Measurements from ENCODE around the gene UFC1.

Gene UFC1

GRCh38 chr1:161172349-161172748 is 18.6 kb downstream of the UFC1 start:
- DNase-seq: no peak

GRCh38 chr1:161172776-161173376 is 19.1 kb downstream of the UFC1 start:
- DNase-seq: no peak

DNA sequence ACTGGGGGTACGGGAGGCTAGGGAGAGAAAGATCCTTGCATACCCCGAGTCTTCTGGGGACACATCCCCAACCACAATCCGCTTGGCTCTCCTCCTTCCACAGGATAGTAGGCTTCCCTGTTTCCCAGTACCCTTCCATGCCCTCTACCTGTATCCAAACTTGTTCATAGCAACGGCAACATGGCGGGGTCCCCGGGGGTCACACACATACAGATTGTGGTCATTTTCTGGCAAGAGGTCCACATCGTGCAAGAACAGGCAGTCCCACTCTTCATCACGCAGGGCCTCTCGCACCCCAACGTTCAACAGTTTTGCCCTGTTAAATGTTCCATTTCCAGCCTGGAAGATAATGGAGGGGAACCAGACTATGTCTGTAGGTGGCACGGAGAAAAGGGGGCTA is 19.9 kb downstream of the UFC1 start:
- no peak for DNase-seq

- no peak for DNase-seq
Measured at GRCh38 chr1:161174911-161175310, 21.1 kb downstream of the UFC1 start.

DNA sequence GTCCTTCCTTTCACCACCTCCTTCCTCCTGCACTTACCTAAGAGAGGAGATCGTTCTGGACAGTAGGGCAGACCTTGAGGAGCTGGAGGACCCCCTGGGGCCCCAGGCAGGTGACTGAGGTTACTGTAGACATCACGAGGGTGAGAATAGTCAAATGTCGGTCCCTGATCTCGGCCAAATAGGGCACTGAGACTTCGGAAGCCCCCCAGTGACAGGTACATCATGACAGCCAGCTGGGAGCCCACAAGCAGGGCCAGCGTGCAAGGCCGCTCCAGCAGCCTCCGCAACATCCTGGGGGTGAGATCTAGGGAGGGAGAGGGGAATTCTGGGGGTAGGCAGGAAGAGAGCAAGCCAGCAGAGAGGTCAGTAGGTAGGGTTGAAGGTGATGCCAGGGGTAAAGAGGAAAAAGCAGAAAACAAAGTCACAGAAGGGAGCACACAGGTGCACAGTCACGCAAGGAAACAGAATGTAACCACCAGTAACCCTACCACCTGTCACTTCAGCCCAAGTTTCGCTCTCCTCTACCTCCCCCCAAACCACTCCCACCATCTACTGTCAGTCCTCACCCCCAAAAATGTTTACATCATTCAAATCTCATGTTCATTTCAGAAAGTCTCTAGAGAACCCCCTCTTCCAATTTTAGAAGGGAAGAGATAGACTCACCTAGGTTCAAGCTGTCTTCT is 22.1 kb downstream of the UFC1 start:
- DNase-seq: no peak

DNA sequence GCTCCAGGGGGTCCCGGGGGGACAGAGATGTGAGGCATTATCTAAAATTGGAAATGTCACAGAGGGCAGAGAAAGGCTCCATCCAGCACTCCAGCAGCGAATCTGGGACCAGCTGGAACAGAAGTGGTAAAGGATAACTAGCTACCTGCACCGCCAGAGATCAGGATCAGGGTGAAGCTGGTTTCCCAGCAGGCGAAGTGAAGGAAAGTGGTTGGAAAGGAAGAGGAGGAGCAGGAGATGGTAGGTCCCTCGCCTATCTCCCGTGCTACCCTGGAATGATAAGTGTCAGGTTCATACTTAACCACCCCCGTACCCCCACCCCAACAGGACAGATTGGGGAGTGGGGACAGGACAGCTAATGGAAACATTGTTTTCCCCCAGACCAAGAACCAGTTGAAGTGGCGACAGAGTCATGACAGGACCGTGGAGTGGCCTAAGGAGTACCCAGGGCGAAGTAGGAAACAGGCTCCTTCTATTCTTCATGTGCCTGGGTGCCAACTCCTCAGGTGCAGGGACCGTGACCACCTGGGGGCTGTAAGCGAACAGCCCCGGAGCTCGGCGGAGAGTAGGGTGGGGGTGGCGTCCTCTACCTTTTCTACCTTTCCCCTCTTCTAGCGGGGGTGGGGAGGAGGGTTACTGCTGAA is 22.8 kb downstream of the UFC1 start:
- DNase-seq: no peak

- DNase-seq: peak; percentile 64
Measured at GRCh38 chr1:161177112-161177935, 23.5 kb downstream of the UFC1 start, which contains the start of gene B4GALT3. Gene B4GALT3, minus strand, starts transcription at chr1:161177507. Its CDS starts 1,447 bp downstream, at chr1:161176060.

DNA sequence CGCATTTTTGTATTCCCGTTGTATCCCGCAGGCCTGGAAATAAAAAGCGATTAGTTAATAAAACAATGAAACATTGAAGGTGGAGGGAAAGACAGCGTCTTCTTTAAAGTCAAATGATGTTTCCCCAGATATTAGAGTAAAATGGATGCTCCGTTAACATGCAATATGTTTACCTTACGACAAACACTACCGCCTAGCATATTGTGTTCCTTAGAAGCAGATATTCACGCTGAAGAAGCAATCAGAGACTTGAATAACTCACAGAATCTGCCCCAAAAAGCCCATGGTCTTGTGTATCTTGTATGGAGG is 24.1 kb downstream of the UFC1 start:
- peak; percentile 46 for DNase-seq

DNA sequence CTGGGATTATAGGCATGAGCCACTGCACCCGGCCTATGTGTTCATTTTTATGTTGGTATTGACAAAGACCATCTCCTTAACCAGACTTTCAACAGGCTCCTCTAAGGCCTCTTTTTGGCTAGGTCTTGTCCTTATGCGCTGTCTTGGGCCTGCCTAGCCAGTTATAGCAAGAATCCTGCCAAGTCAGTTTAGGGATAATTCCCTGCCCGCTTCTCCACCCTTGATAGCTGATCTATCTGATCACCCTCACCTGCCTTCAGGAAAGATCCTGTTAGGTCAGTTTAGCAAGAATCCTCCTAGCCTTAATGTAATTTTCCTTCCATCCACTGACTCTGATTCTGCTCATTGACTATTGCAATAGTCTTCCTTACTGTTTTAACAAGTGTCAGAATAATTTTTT is 25.9 kb downstream of the UFC1 start:
- DNase-seq: no peak

DNA sequence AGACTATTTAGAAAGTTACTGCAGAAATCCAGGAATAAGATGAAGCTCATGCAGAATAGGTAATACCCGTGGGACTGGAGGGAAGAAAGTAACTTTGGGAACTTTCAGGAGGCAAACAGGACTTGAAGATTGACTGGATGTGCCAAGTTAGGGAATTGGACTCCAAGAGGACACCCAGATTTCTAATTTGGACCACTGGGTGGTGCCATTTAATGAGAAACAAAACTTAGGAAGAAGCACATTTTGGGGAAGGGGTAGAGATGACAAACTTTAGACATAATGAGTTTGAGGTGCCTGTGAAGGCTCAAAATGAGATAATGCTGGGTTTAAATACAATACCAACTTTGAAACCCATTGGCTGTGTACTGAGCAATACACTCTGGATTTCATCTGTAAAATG is 26.9 kb downstream of the UFC1 start:
- peak; percentile 12 for DNase-seq

DNA sequence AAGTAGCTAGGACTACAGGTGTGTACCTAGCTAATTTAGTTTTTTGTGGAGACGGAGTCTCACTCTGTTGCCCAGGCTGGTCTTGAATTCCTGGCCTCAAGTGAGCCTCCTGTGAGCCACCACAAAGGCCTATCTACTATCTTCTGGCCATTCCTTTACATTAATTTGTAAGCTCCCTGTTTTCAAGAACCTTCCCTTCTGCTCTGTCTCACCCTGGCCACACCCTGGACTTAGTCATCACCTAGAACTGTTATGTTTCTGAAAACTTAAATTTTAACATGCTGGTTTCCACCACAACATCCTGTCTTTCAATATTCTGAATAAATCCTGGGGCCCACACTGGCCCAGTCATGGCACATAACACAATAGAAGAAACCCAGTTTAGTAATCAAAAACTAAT is 28.4 kb downstream of the UFC1 start:
- no peak for DNase-seq

DNA sequence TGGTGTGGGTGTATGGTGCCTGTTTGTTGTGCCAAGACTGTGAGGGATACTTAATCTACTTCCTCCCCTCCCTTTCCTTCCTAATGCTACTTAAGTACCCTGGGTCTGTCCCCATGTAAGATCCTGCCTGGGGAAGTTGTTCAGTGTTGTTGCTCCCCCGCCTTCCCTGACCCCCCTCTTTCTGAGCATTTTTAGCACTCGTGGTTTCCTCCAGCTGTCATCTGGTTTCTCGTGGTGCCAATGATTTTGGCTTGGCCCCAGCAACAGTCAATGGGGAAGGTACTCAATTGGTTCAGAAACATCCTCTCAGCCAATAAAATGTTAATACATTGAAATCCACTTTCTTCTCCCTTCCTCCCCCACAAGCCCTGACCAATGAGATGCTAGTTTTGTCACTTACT is 31.5 kb downstream of the UFC1 start:
- peak; percentile 96 for DNase-seq

DNA sequence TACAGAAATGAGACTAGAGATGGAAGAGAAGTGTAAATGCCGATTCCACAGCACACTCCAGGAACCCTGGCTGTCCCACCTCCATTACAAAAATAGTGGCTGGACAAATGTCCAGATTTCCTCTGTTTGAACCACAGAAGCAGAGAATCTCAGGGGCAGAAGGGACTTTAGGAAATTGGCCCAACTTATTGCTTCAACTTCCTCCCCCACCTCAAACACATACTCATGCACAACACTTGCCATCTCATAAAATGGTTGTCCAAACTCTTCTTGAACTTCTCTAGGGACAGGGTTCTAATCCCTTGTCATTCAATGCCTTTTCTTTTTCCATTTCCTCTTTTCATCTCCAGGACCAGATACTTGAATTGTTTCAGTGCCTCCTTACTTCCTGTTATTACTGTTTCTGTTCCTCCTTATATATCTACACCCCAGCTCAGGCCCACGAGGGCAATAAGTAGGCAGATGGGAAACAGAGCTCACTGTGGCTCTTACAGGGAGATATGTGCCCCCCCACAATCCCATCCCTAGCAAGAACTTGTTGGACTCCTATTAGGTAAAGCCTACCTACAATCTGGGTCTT is 32.0 kb downstream of the UFC1 start:
- DNase-seq: peak; percentile 32

DNA sequence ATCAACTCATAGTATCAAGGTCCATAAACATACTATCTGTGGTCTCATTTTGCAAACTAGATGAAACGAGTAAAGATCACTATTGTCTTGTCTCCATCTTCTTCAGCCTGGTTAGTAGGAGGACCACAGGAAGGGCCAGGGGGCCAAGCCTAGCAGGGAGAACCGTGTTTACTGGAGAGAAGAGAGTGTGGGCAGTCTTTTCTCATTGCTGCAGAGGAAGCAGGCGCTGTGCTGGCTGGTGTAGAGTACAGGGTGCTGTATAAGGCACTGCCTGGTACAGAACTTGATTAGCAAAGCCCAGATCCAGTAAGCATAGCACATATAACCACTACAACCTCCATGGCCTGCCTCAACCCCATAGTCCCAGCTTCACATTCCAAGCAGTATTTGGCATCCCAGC is 33.5 kb downstream of the UFC1 start:
- DNase-seq: no peak

DNA sequence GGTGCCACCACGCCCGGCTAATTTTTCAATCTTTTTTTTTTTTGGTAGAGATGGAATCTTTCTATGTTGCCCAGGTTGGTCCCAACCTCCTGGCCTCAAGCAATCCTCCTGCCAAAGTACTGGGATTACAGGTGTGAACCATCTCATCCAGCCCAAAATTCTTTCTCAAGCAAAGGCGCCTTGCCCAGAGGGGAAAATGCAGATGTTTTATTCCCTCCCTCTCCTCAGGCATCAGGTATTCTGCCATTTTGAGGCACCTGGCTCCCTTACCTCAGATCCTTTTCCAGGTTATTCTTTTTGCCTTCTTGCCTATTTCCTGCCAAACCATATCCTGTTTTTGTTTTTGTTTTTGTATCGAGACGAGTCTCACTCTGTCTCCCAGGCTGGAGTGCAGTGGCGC is 34.6 kb downstream of the UFC1 start:
- DNase-seq: no peak

DNA sequence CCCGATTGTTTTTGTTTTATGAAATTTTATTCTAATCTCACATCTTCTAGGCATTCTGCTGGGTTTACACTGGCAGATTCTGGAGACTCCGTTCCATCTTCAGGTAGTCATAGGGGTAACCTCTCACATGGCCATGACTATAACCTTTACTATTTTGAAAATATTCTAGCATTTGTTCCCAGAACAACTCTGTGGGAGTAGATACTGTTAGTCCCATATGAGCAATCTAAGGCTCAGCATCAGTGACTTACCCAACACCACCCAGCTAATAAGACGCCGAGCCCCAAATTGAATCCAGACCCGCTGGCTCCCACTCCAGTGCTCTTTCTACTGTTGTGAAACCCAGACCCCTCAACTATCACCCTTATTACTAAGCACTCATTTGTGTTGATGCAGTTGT is 35.3 kb downstream of the UFC1 start:
- DNase-seq: no peak

- DNase-seq: no peak
Measured at GRCh38 chr1:161190962-161191521, 37.3 kb downstream of the UFC1 start.

- DNase-seq: no peak
Measured at GRCh38 chr1:161191971-161192370, 38.2 kb downstream of the UFC1 start.

GRCh38 chr1:161192476-161193465 is 39.0 kb downstream of the UFC1 start:
- DNase-seq: peak; percentile 79

- DNase-seq: no peak
Measured at GRCh38 chr1:161193561-161194235, 39.9 kb downstream of the UFC1 start.

GRCh38 chr1:161195171-161195570 is 41.4 kb downstream of the UFC1 start:
- DNase-seq: no peak

All from NCI-H1694 treated with DMSO at 0.1 percent for 48 hours (cell line).